Endothelial cell of umbilical vein (primary cell): ENCODE measurements around the gene ERBB4.

Experiments used
- EZH2 ChIP-seq: IDR thresholded peaks from 2 replicates; pipeline ENCODE4 v1.6.1; 2012; ENCODE audit warnings: borderline replicate concordance, low read depth, mild to moderate bottlenecking, moderate library complexity, low read length, inconsistent platforms; ENCODE audit not compliant: severe bottlenecking
- POLR2A ChIP-seq: IDR thresholded peaks from 2 replicates; pipeline ENCODE4 v1.6.1; 2012; ENCODE audit warnings: low read depth, mild to moderate bottlenecking, control low read depth, low read length
- TF ChIP-seq, protein P1 (sequence below), 2 donors: IDR thresholded peaks; 1 replicate in 1 of 2; 2 replicates in 1 of 2; pipeline ENCODE4 v1.5.1; 2011; ENCODE audit warnings: low read length in 2 of 2, mild to moderate bottlenecking in 2 of 2, moderate library complexity in 2 of 2, control low read depth in 1 of 2, inconsistent platforms in 1 of 2, low read depth in 1 of 2; ENCODE audit not compliant: insufficient read depth in 1 of 2; ENCODE audit errors: extremely low read depth in 1 of 2

DNA sequence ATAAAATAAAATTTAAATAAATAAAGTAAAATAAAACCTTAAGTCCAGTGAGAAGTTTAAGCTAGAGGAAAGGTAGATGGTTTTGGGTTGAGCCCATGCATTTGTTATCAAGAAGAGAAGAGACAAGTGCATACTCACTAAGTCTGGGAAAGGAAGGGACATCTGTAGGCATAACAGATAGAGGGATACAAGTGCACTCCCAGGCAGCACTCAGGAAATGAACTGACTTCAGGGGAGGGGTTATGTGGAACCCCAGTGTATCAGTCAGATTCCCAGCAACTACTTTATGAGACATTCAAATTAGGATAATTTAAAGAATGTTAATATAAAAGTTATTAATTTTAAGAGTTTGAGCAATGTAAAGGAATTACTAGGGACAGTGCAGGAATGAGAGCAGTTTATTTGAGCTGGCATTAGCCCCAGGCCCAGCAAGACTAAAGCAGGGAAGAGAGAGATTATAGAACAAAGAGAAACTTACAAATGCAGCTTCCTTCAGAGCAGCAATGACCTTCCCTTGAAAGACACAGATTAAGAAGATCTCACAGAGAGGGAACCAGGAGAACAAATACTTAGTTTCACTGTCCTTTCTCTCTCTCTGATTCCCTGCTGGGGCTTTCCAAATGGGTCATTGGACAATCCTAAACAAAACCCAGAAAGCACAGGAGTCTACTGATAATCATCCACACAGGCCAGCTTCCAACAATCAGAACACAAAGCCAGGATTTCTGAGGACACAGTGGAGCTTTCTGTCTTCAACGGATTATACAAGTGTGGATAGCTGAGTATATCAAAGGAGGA, 109.7 kb downstream of the ERBB4 start:
- TF ChIP-seq EZH2: no peak
- TF ChIP-seq, protein P1, sequence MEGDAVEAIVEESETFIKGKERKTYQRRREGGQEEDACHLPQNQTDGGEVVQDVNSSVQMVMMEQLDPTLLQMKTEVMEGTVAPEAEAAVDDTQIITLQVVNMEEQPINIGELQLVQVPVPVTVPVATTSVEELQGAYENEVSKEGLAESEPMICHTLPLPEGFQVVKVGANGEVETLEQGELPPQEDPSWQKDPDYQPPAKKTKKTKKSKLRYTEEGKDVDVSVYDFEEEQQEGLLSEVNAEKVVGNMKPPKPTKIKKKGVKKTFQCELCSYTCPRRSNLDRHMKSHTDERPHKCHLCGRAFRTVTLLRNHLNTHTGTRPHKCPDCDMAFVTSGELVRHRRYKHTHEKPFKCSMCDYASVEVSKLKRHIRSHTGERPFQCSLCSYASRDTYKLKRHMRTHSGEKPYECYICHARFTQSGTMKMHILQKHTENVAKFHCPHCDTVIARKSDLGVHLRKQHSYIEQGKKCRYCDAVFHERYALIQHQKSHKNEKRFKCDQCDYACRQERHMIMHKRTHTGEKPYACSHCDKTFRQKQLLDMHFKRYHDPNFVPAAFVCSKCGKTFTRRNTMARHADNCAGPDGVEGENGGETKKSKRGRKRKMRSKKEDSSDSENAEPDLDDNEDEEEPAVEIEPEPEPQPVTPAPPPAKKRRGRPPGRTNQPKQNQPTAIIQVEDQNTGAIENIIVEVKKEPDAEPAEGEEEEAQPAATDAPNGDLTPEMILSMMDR (IDR thresholded peaks at IDR 0.05; ENCODE audit: extremely low read depth in 1 of 2, insufficient read depth in 1 of 2, low read depth in 1 of 2, low read length in 2 of 2): no peak
- no peak for TF ChIP-seq POLR2A
